Stimulated activated CD4-positive, alpha-beta T cell treated with anti-CD3 and anti-CD28 coated beads, Interleukin-4, amount 100 ng/mL, for 1 hour (primary cell): ENCODE measurements around the gene ANKRD61.
A peak's percentile ranks its signal among the peaks of the same experiment; 100 is the strongest.
"Not testable (repeated sequence)": the region's sequence is repeated elsewhere in the genome, so short reads cannot be mapped to it uniquely, and the experiment has no call there.

ENCODE experiments used
- DNase-seq: peaks from one replicate; pipeline ENCODE4 v3.0.0-alpha.2; 2020

The ANKRD61 gene

GRCh38 chr7:6030988-6031387, at the start of gene ANKRD61:
ANKRD61 (plus strand) TSS chr7:6031376; CDS start chr7:6031376, 0 bp downstream.
- DNase-seq, result no peak

GRCh38 chr7:5987061-5987460, 44.1 kb upstream of the ANKRD61 start:
- DNase-seq, result not testable (repeated sequence)

GRCh38 chr7:5997210-5997808, 33.9 kb upstream of the ANKRD61 start:
- peak; percentile 27 for DNase-seq

GRCh38 chr7:6007386-6007785, 23.8 kb upstream of the ANKRD61 start:
- no peak for DNase-seq

- DNase-seq, result not testable (repeated sequence)
Observed at GRCh38 chr7:6007835-6008590, 23.2 kb upstream of the ANKRD61 start.

DNA sequence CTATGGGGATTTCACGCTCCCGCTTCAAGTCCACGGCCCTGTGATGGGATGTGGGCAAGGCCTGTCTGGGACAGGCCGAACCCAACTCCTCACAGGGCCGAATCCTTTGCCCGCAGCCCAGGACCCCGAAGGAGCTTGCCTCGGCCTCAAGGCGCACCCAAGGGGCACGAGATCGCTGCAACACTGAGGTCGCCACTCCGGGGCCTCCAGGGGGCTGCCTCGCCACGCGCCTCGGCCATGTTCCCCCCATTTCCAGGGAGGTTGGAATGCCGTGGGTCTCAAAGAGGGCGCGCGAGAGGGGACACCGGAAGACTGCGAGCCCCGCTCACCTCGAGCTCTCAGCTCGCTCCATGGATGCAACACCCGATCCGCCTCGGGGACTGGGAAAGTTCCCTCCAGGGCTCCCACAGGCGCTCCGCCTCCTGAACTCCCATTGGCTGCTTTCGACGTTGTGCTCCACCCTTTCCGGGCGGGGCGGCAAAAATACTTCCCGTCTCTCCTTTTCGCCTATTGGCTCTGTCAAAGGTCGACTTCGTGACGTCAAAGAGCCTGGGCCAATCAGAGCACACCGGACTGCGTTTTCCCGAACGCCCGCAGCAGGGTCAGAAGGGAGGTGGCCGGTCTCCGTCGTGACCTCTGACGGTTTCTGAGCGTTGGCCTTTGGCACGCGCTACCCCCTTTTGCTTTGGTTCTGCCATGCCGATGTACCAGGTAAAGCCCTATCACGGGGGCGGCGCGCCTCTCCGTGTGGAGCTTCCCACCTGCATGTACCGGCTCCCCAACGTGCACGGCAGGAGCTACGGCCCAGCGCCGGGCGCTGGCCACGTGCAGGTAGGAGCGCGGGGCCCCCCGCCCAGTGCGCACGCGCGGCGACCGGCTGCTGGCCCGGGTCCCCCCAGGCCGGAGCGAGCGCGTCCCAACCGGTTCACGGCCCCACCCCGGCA, 22.2 kb upstream of the ANKRD61 start, which contains the start of the genes AIMP2 and PMS2:
TSS of gene AIMP2 (plus strand) at position 605 of the 944 bp plus-strand sequence. CDS start at position 697, 92 bp downstream.
TSS of gene PMS2 (minus strand) at position 382 of the 944 bp plus-strand sequence. CDS start at position 352, 30 bp downstream.
- DNase-seq, result peak; percentile 96

- DNase-seq, result not testable (repeated sequence)
Observed at GRCh38 chr7:6010370-6010769, 20.8 kb upstream of the ANKRD61 start.

DNA sequence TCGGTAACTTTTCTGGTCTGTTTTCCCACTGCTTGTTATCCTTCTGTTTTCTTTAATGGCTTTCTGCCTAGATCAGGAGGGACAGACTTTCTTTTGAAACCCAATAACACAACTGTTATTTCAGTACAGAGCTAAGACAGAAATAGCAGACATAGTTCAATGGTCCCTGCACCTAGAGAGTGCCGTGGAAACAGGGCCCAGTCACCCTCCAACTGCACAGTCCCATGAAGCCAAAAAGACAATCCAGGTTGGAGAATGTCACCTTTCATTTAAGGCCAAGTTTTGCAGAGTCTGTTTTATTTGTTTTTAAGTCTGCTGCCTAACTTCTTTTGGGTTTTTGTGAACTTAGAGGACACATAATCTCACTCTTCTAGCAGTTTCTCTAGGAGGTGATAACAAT, 19.6 kb upstream of the ANKRD61 start:
- no peak for DNase-seq

- no peak for DNase-seq
Observed at GRCh38 chr7:6012355-6013104, 18.6 kb upstream of the ANKRD61 start.

DNA sequence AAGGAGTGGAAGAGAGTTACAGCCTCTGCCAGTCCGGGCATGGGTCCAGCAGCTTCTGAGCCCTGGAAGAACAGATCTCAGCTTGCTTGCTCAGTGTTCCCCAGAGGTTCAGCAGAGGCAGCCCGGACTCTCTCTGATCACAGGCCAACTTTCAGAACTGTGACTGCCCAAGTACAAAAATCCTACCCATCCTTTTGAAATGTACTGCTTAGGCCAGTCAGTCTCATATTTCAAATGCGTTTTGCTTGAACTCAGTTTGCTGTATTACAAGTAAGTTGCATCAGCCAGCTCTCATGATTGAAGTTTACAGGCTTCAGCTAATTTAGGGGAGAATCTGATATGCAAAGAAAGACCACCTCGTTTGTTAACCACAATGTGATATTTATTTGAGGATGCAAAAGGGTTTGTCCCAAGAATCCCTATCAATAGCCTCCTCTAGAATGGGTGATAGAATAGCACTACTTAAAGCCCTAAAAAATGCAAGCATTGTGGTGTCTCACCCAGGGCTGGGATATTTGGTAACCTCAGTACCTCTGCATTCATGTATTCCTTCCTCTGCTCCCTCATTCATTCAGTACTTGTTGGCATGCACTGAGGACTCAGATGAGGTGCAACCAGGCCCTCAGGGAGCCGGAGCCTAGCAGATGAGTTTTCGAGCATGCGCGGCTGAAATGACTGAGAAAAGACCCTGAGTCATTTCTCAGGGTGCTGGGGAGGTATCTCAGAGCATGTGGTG, 15.1 kb upstream of the ANKRD61 start:
- DNase-seq, result no peak

DNA sequence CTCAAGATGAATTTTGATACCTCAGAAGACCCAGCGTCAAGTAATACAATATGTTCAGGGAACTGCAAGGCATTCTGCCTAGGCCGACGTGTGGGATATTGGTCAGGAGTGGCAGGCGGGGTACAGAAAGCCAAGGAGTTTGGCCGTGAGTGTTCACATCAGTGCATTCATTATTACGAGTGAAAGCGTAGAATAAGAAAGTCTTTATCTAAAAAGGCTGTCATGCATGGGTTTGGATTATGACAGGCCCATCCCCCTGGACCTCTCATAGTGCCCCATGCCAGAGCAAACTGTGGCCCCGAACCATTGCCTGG, 14.6 kb upstream of the ANKRD61 start:
- DNase-seq, result no peak

GRCh38 chr7:6020371-6021286, 10.5 kb upstream of the ANKRD61 start:
- no peak for DNase-seq

- no peak for DNase-seq
Observed at GRCh38 chr7:6022707-6023106, 8.5 kb upstream of the ANKRD61 start.

DNA sequence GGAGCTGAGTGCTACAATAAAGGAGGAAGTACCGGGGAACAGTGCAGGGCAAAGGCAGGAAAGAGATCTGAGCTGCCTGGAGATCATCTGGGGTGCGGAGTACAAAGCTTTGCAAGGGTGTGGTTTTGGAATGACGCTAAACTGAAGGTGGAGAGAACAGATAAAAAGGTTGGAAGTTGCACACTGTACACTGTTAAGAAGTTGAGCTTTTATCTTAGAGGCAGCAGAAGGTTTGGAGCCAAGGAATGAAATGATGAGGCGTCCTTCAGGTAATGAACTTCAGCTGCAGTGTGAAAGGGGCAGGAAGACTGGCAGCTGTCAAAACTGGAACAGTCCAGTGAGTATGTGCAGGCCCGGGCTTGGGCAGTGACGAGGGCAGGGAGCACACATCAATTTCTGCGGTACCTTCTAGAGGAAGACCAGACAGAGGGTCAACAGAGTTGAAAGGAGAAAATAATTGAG, 7.2 kb upstream of the ANKRD61 start:
- no peak for DNase-seq

DNA sequence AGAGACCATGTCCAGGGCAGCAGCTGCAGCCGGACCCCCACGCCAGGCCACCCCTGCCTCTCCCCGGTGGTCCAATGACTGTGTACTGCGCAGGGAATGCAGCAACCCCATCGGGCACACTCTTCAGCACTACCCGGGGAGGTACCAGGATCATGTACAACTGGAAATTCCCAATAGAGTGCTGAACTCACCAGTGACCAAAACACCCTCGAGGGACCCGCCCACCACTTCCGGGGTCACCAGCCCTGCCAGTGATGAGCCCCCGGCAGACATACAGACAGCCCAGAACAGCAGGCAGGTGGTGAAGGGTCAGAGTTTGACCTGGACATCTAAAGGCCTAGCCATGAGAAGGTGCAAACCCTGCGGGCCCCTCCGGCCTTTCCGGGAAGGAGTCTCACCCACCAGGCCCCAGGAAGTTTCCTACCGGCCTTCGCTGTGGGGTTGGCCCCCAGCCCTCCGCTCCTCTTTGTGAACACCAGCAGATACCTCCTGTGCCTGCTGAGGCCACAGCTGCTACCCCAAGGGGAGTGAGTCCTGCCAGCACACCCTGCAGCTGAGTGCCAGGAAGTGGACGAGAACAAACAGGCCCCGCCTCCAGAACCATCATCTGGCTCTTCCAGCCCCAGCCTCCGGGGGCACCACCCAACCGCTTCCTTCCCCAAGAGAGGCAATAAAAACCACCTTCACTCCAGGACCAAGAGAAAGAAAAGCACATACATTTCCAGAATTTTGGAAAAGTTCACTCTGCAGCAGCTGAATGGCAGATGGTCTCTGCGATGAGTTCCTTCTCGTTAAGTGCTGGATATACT, 5.0 kb upstream of the ANKRD61 start:
- peak; percentile 57 for DNase-seq

DNA sequence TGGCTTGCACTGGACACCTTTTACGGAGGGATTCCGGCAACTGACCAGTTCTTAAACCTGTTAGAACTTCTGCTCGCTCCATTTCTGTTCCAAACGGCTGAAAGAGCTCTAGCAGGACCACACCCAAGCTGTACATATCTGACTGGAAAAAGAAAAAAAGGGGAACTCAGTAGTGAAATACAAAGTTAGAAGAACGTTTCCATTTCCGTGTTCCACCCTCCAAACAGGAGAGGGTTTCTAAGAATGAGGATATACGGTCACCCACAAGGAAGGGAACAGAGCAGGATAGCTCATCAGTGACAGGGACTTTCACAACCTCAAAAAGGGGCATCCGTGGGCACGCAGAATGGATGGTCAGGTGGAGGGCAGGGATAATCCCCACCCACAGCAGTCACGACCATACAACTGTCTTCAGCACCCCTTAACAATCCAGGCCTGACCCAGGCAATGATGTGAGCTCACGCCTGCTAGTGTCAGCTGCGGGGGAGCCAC, 4.3 kb upstream of the ANKRD61 start:
- DNase-seq, result no peak

GRCh38 chr7:6027806-6028365, 3.3 kb upstream of the ANKRD61 start:
- DNase-seq, result no peak

- no peak for DNase-seq
Observed at GRCh38 chr7:6028563-6028962, 2.6 kb upstream of the ANKRD61 start.

DNA sequence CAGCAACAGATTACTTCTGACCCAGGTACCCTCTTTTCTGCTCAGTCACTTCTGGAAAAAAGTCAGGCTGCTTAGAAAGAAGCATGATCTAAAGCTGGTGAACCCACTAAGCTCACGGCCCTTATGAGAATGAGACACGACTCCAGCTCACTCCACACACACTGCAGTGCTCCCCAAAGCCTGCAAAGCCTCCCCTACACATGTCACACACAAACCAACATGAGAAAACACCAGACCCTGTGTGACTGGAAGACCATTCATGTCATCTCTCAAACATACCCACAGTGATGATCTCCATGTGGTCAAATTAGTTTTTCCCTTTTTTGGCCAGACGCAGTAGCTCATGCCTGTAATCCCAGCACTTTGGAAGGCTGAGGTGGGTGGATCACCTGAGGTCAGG, 391 bp downstream of the ANKRD61 start:
- no peak for DNase-seq
